CD14-positive monocyte (primary cell): Measurements from ENCODE around the gene OVCA2. TPM values are rescaled to one million over a fixed set of nuclear protein-coding genes. Genes with fewer than 3 reads are reported as not detected.
A peak's percentile ranks its signal among the peaks of the same experiment; 100 is the strongest.

Experiments used
- DNase-seq, 3 donors: peaks; one replicate each; pipeline ENCODE4 v3.0.0-alpha.2; 2011 to 2022
- H2AFZ ChIP-seq: 2 replicates; pipeline ENCODE4 v1.6.0; 2012; ENCODE audit warnings: mild to moderate bottlenecking, low read depth, low read length, inconsistent platforms; ENCODE audit not compliant: insufficient read depth, poor library complexity, severe bottlenecking
- H3K27ac ChIP-seq, 2 donors: 1 replicate in 1 of 2; 2 replicates in 1 of 2; pipeline ENCODE4 v1.5.1; 2012 to 2013; ENCODE audit warnings: low read length in 2 of 2, control low read depth in 1 of 2, inconsistent platforms in 1 of 2, low read depth in 1 of 2, mild to moderate bottlenecking in 1 of 2
- H3K27me3 ChIP-seq, 2 donors: one replicate each; pipeline versions ENCODE4 v1.6.0 to v1.6.1; 2011 to 2013; ENCODE audit warnings: low read length in 2 of 2; ENCODE audit not compliant: control insufficient read depth in 2 of 2, insufficient read depth in 2 of 2
- H3K36me3 ChIP-seq, 2 donors: replicated peaks in 1 of 2; 1 replicate in 1 of 2; 2 replicates in 1 of 2; pipeline versions ENCODE4 v1.5.1 to v1.6.1; 2012 to 2013; ENCODE audit warnings: low read length in 2 of 2, control low read depth in 1 of 2, inconsistent platforms in 1 of 2, mild to moderate bottlenecking in 1 of 2; ENCODE audit not compliant: insufficient read depth in 2 of 2, control insufficient read depth in 1 of 2
- H3K4me1 ChIP-seq, 2 donors: 1 replicate in 1 of 2; 2 replicates in 1 of 2; pipeline versions ENCODE4 v1.5.1 to v1.6.1; 2012 to 2013; ENCODE audit warnings: low read length in 2 of 2, control low read depth in 1 of 2, inconsistent platforms in 1 of 2, mild to moderate bottlenecking in 1 of 2, moderate library complexity in 1 of 2; ENCODE audit not compliant: insufficient read depth in 2 of 2, control insufficient read depth in 1 of 2
- H3K4me2 ChIP-seq: replicated peaks from 2 replicates; pipeline ENCODE3; 2012; ENCODE audit warnings: low read length, moderate library complexity, mild to moderate bottlenecking; ENCODE audit not compliant: poor library complexity, severe bottlenecking; ENCODE audit errors: extremely low read depth
- H3K4me3 ChIP-seq, 3 experiments: fragments of 200-600 bp in 1 of 3; sonication (generic) in 1 of 3; replicated peaks in 1 of 3; 1 replicate in 2 of 3; 2 replicates in 1 of 3; pipeline ENCODE4 v1.5.1; 2011 to 2013; ENCODE audit warnings: low read length in 3 of 3, mild to moderate bottlenecking in 3 of 3, control low read depth in 2 of 3, low read depth in 2 of 3, inconsistent platforms in 1 of 3, moderate library complexity in 1 of 3
- H3K79me2 ChIP-seq: 2 replicates; pipeline ENCODE4 v1.6.0; 2012; ENCODE audit warnings: mild to moderate bottlenecking, control low read depth, inconsistent platforms, low read length, moderate library complexity; ENCODE audit not compliant: insufficient read depth
- H3K9ac ChIP-seq: 2 replicates; pipeline ENCODE4 v1.6.0; 2017; ENCODE audit warnings: low read length, mild to moderate bottlenecking; ENCODE audit not compliant: insufficient read depth, poor library complexity, severe bottlenecking
- H3K9me3 ChIP-seq, 2 donors: replicated peaks in 1 of 2; 1 replicate in 1 of 2; 2 replicates in 1 of 2; pipeline versions ENCODE4 v1.5.1 to v1.6.1; 2012 to 2013; ENCODE audit warnings: low read length in 2 of 2, control low read depth in 1 of 2; ENCODE audit not compliant: control insufficient read depth in 1 of 2, insufficient read depth in 1 of 2
- H4K20me1 ChIP-seq: 2 replicates; pipeline ENCODE4 v1.6.0; 2012; ENCODE audit warnings: mild to moderate bottlenecking, low read length, control low read depth, moderate library complexity; ENCODE audit not compliant: insufficient read depth
- H3K27ac Mint-ChIP-seq, 7 donors: one replicate each; pipeline ENCODE4 v1.8.0; 2020; ENCODE audit warnings: mild to moderate bottlenecking in 7 of 7, mixed read lengths in 7 of 7, moderate library complexity in 6 of 7, inconsistent platforms in 2 of 7
- H3K27me3 Mint-ChIP-seq, 3 donors: one replicate each; pipeline ENCODE4 v1.8.0; 2021 to 2022; ENCODE audit warnings: low read depth in 3 of 3, mild to moderate bottlenecking in 3 of 3, mixed read lengths in 3 of 3, moderate library complexity in 3 of 3, inconsistent platforms in 1 of 3
- H3K36me3 Mint-ChIP-seq, 2 donors: one replicate each; pipeline ENCODE4 v1.8.0; 2020; ENCODE audit warnings: mixed read lengths in 2 of 2, inconsistent platforms in 1 of 2, mild to moderate bottlenecking in 1 of 2
- H3K4me1 Mint-ChIP-seq: one replicate; pipeline ENCODE4 v1.8.0; 2020; ENCODE audit warnings: mild to moderate bottlenecking, mixed read lengths
- H3K4me3 Mint-ChIP-seq, 2 donors: one replicate each; pipeline ENCODE4 v1.8.0; 2020; ENCODE audit warnings: mild to moderate bottlenecking in 2 of 2, mixed read lengths in 2 of 2, moderate library complexity in 1 of 2
- H3K9me3 Mint-ChIP-seq, 7 donors: one replicate each; pipeline ENCODE4 v1.8.0; 2020 to 2022; ENCODE audit warnings: mixed read lengths in 7 of 7, mild to moderate bottlenecking in 6 of 7, moderate library complexity in 6 of 7, inconsistent platforms in 2 of 7
- WGBS: methylation state at CpG from one replicate; pipeline ENCODE4 v1.1.5; 2013; ENCODE audit warnings: missing lambda C conversion rate; ENCODE audit not compliant: insufficient coverage; 5-methylcytosine and 5-hydroxymethylcytosine counted together
- intact Hi-C, 2 donors: fragments of 100-400 bp; cut with micrococcal nuclease; formaldehyde crosslinking; loops; one replicate each; pipeline versions ENCODE4 v1.15.0 to v1.15.1; 2023
- polyA plus RNA-seq, 3 donors: library from polyadenylated mRNA; depleted of rRNA in 1 of 3; unstranded in 2 of 3; stranded (reverse) in 1 of 3; fragments of 300-500 nt in 2 of 3; fragments of >200 nt in 1 of 3; fragmentation: Illumina TruSeq in 2 of 3; gene quantifications; 1 replicate in 2 of 3; 2 replicates in 1 of 3; pipeline ENCODE4 v1.2.3, GENCODE V29; 2012 to 2021
- TF ChIP-seq, protein P1 (sequence below): fragments of 200-600 bp; IDR thresholded peaks from one replicate; pipeline ENCODE4 v1.8.0; 2022; ENCODE audit warnings: antibody characterized with exemption, mild to moderate bottlenecking

Gene OVCA2
- polyA plus RNA-seq, 3 donors = 30.5 to 94.9 (median 69.1) TPM

DNA sequence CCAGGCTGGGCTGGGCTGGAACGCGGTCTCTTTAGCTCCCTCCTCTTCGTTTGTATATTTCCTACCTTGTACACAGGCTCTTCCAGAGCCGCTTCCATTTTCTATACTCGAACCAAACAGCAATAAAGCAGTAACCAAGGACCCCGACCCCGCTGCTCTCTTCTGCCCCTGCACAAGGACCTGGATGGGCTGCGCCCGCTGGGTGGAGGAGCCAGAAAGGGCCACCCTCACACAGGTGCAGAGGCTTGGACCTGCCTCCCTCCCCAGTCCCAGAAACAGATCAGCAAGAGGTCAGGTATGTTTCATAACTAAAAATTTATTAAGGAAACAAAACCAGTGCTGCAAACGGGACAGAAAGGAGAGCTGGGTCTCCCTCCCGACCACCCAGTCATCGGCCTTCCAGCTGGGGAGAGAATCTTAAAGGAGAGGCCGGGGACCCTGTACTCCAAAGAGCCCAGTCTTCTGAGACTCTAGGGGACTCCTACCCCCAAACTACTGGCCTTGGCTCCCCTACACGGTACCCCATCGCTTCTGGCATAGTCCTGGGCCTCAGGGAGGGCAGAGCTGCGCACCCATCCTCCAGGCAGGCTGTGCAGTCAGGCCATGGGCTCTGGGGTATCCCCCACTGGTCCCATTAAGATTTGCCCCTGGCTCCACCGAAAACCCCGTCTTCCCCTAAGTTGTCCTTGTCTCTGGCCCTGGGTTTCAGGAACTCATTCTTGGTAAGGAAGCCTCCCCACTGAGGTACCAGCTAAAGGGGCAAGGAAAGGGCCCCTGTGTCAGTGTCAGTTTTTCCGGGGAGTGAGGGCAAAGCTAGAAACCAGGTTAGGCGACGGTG, 17.9 kb downstream of the OVCA2 start:
- no peaks in the 10 kb centered on the region for H3K79me2 ChIP-seq
- Mint-ChIP-seq H3K9me3 (peaks cover 0 to 2% (median 0%) of the 10 kb centered on the region in 7 donors), H3K27ac (peak overlapping the region in 6 of 7 donors; percentile 40 to 78 (median 70)), H3K27me3 (peaks cover 15 to 56% (median 23%) of the 10 kb centered on the region in 3 donors), H3K36me3 (peaks cover 41 to 45% of the 10 kb centered on the region in 2 donors), H3K4me3 (peak overlapping the region; percentile 80 to 90), H3K4me1 (peaks cover 29% of the 10 kb centered on the region)
- H2AFZ ChIP-seq = no peak overlapping the region
- 48% methylated on average over 17 of the region's 21 CpGs for WGBS
- intact Hi-C loops = loop anchor here (2.0 to 10.0 kb wide), 4 partner anchors 27 to 98 kb away; no protein-coding TSS in a partner anchor
- peaks cover 10 to 23% of the 10 kb centered on the region in 2 donors for H3K27me3 ChIP-seq
- peak overlapping the region; percentile 16 to 76 (median 47) for H3K4me3 ChIP-seq
- H3K4me2 ChIP-seq = peak overlapping the region; percentile 85
- no peak for DNase-seq
- peak overlapping the region in 1 of 2 donors; percentile 67 for H3K27ac ChIP-seq
- TF ChIP-seq, protein P1, sequence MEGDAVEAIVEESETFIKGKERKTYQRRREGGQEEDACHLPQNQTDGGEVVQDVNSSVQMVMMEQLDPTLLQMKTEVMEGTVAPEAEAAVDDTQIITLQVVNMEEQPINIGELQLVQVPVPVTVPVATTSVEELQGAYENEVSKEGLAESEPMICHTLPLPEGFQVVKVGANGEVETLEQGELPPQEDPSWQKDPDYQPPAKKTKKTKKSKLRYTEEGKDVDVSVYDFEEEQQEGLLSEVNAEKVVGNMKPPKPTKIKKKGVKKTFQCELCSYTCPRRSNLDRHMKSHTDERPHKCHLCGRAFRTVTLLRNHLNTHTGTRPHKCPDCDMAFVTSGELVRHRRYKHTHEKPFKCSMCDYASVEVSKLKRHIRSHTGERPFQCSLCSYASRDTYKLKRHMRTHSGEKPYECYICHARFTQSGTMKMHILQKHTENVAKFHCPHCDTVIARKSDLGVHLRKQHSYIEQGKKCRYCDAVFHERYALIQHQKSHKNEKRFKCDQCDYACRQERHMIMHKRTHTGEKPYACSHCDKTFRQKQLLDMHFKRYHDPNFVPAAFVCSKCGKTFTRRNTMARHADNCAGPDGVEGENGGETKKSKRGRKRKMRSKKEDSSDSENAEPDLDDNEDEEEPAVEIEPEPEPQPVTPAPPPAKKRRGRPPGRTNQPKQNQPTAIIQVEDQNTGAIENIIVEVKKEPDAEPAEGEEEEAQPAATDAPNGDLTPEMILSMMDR = no peak
- peaks cover 0 to 3% of the 10 kb centered on the region in 2 donors for H3K9me3 ChIP-seq
- peak overlapping the region; percentile 53 for H3K9ac ChIP-seq
- peaks cover 33 to 59% of the 10 kb centered on the region in 2 donors for H3K4me1 ChIP-seq
- peaks cover 9 to 32% of the 10 kb centered on the region in 2 donors for H3K36me3 ChIP-seq
- peaks cover 8% of the 10 kb centered on the region for H4K20me1 ChIP-seq

DNA sequence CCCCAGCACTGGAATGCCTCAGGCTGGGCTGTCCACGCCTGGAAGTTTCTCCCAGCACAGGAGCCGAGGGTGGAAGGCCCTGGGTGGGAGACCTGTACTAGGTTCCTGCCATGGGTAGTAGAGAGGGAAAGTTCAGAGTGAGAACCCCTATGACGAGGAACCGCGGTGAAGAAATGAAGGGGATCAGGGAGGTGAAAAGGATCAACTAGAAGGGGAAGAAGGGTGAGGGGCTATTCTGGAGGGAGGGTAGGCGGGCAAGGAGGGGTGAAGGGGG, 18.5 kb downstream of the OVCA2 start:
- Histone ChIP-seq H3K36me3 (peaks cover 11 to 37% of the 10 kb centered on the region in 2 donors), H2AFZ (no peak overlapping the region), H3K9ac (no peak overlapping the region), H3K79me2 (no peaks in the 10 kb centered on the region), H3K4me1 (peaks cover 31 to 53% of the 10 kb centered on the region in 2 donors), H3K27ac (no peak overlapping the region), H3K4me3 (no peak overlapping the region), H3K27me3 (peaks cover 8 to 20% of the 10 kb centered on the region in 2 donors), H3K4me2 (no peak overlapping the region), H3K9me3 (peaks cover 0 to 3% of the 10 kb centered on the region in 2 donors), H4K20me1 (peaks cover 7% of the 10 kb centered on the region)
- Mint-ChIP-seq H3K9me3 (peaks cover 0 to 2% (median 0%) of the 10 kb centered on the region in 7 donors), H3K4me3 (peak overlapping the region; percentile 80 to 90), H3K27me3 (peaks cover 15 to 51% (median 21%) of the 10 kb centered on the region in 3 donors), H3K36me3 (peaks cover 44 to 50% of the 10 kb centered on the region in 2 donors), H3K27ac (peak overlapping the region in 1 of 7 donors; percentile 72), H3K4me1 (peaks cover 33% of the 10 kb centered on the region)
- 86% methylated on average over 5 of the region's 6 CpGs for WGBS
- no peak for DNase-seq
- TF ChIP-seq, protein P1 = no peak
- intact Hi-C loops = no loop called here
